Ureter (tissue), 1 donor: ENCODE results near the gene ARHGEF40. TPM values are rescaled to one million over a fixed set of nuclear protein-coding genes. Genes with fewer than 3 reads are reported as not detected.

Source experiments
- DNase-seq: peaks from one replicate; pipeline ENCODE4 v3.0.0-alpha.2; 2020; ENCODE audit warnings: low spot score
- total RNA-seq: library from RNA; stranded (reverse); gene quantifications from one replicate; pipeline ENCODE4 v1.2.4, GENCODE V29; 2023
- donor health status: DM: yes; HTN: yes; CAD: no.

The ARHGEF40 gene
- total RNA-seq, result 41.2 TPM

- no peak for DNase-seq
These were observed at the start of gene ARHGEF40 for GRCh38 chr14:21070083-21070609. TSS of gene ARHGEF40 (plus strand) at chr14:21070304. CDS start at chr14:21070397, 93 bp downstream.

DNA sequence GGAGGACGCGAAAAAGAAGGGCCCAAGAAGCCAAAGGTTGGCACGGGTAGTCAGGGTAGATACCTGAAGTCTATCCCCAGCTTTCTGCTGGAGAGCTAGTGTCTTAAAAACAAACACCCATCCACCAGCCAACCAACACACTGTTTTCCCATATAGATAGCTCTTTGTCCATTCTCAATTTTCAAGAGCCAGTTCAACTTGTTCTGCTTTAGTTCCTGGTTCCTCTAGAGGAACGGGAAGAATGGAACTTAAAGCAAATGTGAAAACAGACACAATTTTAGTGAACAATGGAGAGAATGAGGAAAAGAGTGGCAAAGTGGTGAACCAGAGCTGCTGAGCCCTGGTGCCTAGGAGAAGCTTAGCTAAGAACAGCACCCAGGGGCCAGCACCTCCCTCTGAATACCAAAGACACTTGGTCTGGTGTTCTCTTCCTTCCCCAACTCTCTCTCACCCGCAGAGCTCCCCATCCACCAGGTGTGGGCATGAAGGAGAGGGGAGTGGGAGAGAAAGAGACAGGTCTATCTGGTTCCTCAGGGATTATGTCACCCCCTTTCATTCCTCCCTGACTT is 49.0 kb upstream of the ARHGEF40 start:
- DNase-seq, result no peak

- no peak for DNase-seq
These were observed 47.4 kb upstream of the ARHGEF40 start for GRCh38 chr14:21022686-21023085.

DNA sequence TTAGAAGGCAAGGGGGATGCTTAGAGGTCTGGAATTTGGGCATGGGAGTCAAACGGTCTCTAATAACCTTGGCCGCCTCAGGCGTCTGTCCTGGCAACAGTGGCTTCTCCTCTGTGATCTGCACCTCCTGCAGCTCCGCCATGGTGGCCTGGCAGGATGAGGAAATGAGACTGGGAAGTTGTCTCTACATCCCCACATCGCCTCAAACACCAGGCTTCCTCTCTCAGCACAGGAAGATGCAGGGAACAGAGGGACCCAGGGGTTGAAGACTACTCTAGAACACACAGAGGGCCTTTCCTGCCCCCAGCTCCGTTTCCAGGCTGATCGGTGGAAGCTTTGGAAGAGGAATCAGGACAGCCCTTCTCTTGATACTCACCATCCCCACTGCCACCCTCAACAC is 46.9 kb upstream of the ARHGEF40 start:
- no peak for DNase-seq

DNA sequence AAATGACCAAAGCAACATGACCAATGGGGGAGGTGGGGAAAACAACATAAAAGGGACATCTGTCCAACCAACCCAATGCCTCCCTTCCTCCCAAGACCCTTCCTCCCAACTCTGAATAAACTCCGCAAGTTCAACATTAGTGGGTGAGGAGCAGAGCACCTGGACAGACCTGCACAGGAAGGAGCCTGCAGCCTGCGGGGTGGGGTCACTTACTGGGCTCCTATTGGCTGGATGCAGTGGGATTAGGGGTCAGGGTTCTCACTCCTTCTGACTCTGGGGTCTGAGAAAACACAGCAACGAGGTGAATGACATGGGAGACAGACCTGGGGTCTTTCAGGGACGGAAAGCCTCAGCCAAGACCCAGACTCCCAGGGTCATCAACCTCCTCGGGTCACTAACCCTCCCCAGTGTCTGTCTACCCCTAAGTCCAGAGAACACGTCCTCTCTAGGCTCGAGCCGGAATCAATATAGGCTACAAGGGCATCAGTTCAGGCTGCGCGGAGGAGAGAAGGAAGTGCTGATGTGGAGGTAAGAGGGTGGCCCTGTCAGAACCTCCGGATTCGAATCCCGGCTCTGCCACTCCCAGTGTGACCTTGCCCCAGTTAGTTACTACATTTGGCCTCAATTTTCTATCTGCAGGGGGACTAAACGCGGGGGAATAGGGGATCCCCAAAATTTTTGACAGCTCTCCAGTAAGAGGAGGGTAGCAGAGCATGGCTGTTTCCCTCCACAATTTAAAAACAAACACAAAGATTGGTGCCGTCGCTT is 46.1 kb upstream of the ARHGEF40 start:
- DNase-seq, result no peak

- DNase-seq, result peak; percentile 84
These were observed 45.3 kb upstream of the ARHGEF40 start, which contains the start of gene NDRG2 for GRCh38 chr14:21024585-21025370. TSS of gene NDRG2 (minus strand) at chr14:21025061. CDS start at chr14:21023315, 1,746 bp downstream.

- peak; percentile 62 for DNase-seq
These were observed 44.5 kb upstream of the ARHGEF40 start for GRCh38 chr14:21025371-21026273.

DNA sequence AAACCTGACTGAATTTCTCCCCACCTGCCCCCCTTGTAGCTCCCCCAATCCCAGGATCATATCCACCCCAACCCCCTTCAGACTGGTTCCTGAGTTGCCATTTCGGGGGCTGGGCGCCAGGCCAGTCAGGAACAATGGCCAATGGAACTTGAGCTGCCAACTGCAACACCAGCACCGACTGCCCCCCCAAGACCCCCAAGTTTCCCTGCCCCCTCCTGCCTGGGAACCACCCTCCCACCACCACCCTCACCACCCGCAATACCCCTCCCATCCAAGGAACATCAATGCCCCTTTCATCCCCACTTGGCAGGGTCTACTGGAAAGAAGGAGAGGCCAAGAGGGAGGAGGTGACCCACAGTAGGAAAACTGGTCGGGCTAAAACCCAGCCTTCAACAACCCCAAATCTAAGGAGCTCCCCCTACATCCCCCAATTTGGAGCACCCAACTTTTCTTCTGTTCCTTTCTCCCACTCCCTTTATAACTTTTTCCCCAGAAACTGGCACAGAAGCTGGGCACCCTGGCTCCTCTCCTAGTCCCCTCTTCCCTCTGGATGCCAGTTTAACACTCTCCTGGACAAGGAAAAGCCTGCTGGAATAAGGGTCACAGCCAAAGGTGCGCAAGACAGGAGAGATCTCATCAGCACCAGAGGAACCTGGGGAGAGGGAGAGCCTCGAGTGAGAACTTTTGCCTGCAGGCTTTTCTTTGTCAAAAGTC is 43.7 kb upstream of the ARHGEF40 start:
- DNase-seq, result no peak

DNA sequence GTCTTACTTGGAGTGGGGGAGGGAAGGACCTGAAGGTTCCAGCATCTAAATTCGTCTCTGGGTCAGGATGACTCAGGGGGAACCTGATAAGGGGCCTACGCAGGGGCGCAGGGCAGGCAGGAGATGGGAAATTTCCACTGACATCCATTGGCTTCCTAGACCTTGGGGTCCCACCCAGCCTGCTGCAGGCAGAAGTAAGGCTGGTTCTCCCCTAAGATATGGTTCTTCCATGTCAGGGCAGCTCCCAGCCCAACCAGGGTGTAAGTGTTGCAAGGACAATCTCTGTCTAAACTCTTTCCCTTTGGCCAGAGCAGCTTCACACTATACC is 43.2 kb upstream of the ARHGEF40 start:
- DNase-seq, result no peak

- DNase-seq, result no peak
These were observed 40.2 kb upstream of the ARHGEF40 start, which contains the start of gene TPPP2 for GRCh38 chr14:21029917-21030316. TSS of gene TPPP2 (plus strand) at chr14:21030217. CDS start at chr14:21030582, 365 bp downstream.

- DNase-seq, result no peak
These were observed 39.6 kb upstream of the ARHGEF40 start for GRCh38 chr14:21030531-21030930.

DNA sequence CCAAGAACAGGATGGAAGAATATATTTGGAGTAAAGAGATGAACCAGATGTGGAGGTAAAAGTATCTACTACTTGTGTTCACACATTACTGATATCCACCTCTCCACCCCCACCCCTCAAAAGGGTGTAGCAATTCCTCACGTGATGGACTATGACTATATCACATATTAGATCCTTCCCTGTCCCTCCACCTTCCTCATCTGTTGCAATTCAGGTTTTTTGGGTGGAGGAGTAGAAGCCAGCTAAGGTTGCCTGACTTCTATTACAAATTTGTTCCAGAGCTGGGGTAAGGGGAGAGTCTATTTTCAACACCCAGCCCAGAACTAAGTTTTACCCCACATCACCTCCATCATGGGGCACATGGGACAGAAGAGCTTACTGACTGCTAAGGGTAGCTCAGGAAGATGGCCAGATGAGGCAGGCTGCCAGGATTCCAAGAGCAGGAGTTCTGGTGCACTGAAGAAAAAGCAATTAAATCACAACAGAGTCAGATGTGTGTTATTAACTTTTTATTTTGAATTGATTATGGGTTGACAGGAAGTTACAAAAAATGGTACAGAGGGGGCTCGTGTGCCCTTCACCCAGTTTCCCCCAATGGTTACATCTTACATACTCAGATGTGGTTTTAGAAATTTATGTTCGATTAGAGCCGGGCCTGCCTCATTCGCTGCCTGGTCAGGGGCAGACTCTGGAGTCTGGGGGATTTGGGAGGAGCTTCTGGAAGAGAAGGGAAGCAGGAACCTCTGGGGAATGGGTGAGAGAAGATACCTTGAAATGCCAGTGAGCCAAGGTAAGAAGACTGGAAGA is 37.6 kb upstream of the ARHGEF40 start:
- DNase-seq, result no peak

DNA sequence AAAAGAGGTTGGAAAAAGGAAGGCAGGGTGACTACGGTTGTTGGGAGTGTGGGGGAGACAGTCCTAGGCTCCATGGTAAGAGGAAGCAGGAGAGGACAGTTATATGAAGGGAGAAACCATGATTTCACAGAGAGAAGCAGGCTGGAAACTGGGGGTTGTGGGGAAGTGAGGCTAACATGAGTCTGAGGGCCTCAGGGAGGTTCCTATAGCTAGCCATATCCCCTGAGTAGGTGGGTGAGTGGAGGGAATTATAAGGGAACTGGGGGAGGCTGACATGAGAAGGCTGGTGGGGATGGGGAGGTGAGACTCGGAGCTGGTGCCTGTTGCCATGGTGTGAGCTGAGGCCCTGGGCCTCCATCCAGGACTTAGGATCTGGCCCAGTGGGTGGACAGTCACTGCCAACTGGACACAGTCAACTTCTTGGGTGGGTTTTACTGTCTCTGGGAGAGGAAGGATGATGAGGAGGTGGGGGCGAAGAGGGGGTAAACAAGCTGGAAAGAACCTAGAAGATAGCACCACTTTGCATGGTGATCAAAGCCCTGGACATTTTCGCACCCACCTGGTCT is 36.9 kb upstream of the ARHGEF40 start:
- DNase-seq, result no peak

- no peak for DNase-seq
These were observed 35.4 kb upstream of the ARHGEF40 start, which contains the start of gene RNASE13 for GRCh38 chr14:21034707-21035106. TSS of gene RNASE13 (minus strand) at chr14:21034807. CDS start at chr14:21034288, 519 bp downstream.

DNA sequence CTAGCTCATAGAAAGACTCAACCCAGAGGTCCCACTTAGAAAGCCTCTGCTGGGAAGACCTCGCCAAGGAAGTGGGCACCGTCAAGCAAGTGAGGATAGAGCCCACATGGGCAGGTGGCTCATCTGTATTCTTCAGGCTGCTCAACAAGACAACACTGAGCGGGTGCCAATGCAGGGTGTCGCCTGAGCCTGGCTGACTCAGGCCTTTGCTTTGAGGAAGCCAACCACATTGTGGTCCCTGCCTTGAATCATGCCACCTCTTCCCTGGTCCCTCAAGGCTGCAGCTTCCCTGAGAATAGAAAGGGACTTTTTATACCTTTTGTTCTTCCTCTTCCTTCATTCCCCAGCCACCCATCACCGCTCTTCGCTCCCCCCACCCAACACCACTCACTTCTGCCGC is 33.4 kb upstream of the ARHGEF40 start:
- DNase-seq, result no peak

DNA sequence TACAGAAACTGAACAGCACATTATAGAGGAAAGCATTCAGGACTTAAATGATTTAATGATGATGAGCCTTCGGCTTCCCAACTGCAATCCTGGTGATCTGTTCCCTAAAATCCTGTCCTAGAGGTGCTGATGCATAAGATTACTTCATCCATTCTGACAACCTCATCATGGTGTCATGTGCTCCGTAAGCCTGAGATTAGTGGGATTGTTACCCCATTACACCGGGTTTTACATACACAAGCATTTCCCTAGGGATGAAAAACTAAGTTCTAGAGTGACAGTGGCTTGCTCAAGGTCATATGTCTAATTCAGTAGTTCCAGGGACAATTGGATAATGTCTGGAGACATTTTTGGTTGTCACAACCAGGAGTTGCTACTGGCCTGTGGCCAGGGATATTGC is 32.9 kb upstream of the ARHGEF40 start:
- no peak for DNase-seq

- DNase-seq, result peak; percentile 79
These were observed 31.4 kb upstream of the ARHGEF40 start for GRCh38 chr14:21038441-21039422.
